RCC 7860 (cell line): Measurements from ENCODE around the gene KRT78.
"Not testable (repeated sequence)": the region's sequence is repeated elsewhere in the genome, so short reads cannot be mapped to it uniquely, and the experiment has no call there.

ENCODE experiments used
- DNase-seq: peaks from one replicate; pipeline ENCODE4 v3.0.0-alpha.2; 2015; ENCODE audit warnings: low spot score
- FAIRE-seq: peaks from 2 replicates; lab custom pipeline; 2012; peaks lifted over from hg19 to GRCh38; lab: Jason Lieb, UNC

The KRT78 gene

DNA sequence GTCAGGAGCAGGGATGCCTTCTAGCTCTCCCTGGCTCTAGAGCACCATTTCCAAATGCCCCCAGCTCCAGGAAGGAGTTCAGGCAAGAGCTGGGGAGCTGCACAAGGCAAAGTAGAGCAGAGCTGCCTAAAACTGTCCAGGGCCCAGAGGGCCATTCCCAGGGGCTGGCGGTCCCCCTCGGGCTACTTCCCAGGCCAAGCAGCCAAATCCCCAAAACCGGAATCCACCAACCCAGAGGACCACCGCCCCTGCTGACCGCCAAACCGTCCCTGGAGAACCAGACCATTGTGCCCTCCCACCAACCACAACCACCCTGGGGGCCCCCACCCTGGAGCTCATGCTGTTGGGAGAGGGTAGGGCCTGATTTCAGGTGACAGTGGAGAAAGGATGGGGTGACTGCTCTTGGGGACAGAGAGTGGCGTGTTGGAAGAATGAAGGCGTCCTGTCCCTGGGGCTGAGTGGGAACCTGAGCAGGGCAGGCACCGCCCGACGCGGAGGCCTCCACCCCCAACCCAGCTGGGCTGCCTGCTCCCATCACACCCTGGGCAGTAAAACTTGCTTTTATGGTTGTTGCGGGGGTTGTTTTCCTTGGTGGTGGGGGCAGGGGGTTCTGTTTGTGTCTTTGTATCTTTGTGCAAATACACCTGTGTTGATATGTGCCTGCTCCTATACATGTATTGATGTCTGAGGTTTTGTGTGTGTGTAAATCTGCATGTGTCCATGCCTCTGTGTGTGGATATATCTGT, 24.0 kb upstream of the KRT78 start:
- FAIRE-seq (no peak), DNase-seq (no peak)

DNA sequence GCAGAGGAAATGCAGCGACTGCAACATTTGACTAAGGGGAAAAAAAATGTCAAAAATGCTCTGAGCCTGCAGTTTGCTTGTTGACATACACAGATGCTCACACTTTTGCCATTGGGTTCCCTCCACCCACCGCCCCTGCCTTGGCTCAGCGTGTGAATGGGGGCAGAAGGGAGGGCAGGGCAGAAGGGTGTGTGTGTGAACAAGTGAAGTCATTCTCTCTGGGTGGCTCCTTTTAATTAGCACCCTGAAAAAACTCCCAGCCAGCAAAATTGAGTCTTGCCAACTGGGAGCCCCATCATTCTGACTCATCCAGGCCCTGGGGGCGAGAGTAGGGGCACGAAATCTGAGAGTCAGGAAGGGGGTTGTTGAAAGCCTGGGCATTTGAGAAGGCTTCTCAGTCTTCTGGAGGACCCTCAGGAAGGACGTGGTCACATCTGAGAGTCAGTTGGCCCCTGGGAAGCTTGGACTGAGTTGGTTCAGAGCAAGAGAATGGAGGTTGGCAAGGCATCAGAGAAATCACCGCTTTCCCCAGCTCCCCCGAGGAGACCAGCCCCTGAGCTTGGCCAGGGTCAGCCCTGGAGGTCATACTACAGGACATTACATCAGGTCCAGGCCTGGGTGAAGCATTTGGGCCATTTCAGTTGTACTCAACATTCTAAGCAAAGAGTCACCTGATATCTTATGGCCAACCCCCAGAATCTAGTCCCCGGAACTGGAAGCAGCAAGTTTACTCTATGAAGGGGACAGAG, 22.7 kb upstream of the KRT78 start:
- no peak for FAIRE-seq
- peak; percentile 42 for DNase-seq

DNA sequence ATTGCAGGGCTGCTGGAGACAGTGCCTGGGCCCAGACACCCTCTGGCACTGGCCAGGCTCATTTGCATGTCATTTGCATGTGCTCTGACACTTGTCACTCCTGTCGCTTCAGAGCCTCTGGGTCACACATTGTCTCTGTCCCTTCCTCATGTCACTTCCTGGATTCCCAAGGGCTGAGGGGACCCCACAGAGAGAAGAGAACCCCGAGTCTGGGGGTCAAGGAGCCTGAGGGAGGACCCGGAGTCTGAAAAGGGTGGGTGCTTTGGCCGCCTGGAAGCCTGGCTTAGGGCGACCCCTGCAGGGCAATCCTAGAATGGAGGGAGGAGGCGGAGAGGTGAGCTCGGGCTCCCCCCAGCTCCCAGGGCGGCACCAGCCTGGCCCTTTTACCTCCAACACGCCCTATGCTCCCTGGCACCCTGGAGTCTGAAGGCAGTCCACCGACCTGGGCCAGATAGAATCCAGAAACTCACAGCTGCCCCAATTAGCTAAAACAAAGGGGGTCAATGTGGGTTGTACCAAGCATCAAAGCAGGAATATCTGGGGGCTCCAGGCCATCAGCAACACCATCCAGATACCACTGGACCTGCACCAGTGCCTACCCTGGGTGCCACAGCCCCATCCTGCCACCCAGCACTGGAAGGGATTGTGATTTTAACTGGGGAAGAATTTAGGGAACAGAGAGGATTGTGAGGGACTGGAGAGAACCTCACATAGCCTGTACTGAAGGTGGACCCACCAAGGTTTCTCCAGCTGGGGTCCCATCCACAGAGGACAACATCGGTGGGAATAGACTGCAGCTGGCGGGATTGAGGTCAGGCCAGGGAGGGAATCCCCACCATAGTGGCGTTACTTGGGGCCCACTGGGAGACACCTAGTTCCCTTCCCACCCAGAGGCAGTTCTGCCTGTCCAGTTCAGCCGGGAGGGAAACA, 21.8 kb upstream of the KRT78 start:
- FAIRE-seq (no peak), DNase-seq (peak; percentile 21)

DNA sequence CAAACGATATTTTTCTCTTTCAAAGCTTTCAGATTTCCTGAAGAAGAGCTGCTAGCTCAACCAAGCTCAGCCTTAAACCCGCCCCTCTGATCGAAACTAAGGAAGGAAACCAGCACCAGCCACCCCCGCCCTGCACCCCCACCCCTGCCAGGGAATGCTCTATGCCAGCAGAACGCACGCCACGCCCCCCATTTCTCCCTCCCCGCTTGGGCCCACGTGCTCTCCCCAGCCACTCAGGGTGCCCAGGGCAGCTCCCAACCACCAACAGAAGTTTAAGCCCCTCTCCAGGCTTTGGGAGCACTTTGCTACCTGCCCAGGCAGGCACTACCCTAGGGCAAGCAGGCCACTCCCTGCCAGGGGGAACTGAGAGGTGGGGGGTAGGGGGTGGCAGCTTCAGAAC, 18.8 kb upstream of the KRT78 start:
- no peak for DNase-seq

DNA sequence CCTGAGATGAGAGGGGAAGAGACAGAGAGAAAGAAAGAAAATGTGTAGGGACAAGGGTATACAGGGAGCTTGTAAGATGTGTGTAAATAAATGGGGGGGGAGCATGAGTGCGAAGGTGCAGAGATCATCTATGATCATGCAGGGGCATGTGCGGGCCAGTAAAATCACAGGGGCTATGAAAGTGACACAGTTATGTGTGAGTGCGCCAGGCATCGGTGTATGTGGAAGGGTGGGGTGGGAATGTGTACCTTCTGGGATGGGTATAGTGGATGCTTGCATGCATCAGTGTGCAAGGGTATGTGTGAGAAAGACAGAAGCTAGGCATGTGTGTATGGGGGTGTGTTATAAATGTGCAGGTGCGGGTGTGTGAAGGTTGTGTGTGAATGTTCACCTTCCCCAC, 18.4 kb upstream of the KRT78 start:
- DNase-seq (no peak), FAIRE-seq (no peak)

More for the DNA sequence above, 18.8 kb upstream of the KRT78 start:
- FAIRE-seq, result no peak

DNA sequence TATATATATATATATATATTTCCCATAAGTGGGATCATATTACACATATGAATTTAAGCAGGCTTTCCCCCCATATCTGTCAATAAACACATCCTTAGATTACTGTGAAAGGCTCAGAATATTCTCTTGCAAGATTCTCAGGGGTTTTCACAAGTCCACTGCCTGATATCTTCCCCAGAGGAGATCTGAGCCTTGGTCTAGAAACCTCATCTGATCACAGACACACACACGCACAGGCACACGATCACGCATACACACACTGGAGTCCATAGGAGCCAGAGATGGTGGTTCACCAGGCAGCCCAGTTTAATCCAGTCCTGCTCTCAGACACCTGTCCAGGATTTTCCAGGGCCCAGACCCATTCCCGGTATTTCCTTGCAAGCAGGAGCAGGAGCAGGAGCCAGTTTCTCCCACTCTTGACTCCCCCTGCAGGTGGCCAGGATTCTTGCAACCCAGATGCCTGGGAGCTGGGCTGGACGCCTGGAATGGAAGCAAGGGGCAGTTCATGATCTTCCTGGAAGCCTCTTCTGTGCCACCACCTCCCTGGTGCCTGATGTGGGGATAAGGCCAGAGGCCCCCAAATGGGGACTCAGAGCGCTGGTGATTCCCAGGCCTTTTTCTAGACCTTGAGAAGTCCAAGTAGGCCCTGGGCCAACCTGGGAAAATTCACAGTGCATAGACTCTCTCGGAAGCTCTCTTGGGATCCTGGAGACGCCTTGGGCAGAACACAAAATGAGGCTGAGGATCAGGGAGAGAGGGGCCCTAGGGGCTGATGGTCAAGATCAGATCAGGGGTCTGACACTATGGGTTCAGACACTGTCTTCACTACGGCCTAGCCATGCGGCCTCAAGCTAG, 16.5 kb upstream of the KRT78 start:
- FAIRE-seq, result no peak

DNA sequence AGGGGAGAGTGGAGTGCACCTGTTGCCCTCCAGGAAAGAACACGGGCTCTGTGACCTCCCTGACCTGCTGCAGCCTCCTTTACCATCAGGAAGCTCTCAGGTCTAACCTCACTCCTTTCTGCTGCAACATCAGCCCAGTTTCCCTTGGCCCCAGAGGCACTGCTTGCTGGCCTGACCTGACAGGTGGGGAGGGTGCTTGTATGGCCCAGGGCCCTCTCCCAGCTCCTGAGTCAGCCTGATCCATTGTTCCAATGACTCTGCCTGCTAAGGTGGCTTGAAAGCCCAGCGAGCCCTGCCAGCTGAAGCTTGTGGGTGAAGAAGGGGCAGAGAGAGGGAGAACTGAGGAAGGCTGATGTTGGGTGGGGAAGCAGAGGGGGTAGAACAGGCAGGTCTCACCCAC, 13.2 kb upstream of the KRT78 start:
- FAIRE-seq (no peak), DNase-seq (no peak)

More for the DNA sequence above, 16.5 kb upstream of the KRT78 start:
- peak; percentile 58 for DNase-seq

DNA sequence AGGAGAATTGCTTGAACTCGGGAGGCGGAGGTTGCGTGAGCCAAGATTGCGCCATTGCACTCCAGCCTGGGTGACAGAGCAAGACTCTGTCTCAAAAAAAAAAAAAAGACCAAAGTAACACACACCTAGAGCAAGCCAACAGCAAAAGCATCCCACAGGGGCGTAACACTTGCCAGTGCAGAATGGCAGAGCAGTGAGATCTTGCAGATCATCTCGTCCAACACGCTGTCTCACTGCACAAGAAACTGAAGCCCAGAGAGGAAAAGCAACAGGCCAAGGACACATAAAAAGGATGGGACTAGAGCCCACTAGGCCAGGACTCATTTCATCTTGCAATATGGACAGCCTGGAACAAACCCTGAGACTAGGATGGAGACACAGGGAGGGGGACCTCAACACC, 12.7 kb upstream of the KRT78 start:
- no peak for FAIRE-seq

DNA sequence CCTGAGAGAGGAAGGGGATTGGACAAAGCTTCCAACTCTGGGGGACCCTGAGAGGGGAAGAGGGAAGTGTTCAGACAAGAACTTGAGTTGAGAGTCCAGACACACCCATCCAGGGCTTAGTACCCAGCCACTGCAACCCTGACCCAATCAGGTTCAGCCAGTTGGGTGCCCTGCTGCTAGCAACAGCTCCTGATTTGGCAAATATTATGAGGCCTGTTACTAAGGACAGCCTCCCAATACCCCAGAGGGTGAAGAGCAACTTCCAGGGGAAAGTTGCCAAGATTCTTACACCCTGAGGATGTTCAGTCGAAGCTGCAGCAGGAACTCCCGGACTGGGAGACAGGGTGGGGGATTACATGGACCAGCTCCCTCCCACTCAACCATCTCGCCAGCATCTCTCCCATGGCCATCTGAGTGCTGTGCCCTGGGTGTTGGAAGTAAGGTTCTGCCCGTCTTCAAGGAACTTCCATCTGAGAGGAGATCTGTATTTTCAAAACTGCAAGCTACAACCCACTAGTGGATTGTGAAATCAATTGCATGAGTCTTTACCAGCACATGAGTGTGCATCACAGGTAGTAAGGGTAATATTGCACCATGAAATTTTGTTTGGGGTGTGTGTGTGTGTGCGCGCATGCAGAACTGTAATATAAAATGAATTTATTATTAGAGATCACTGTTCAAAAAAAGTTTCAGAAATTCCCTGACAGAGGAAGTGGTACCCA, 11.5 kb upstream of the KRT78 start:
- DNase-seq, result no peak
- FAIRE-seq, result no peak

More for the DNA sequence above, 12.7 kb upstream of the KRT78 start:
- no peak for DNase-seq

DNA sequence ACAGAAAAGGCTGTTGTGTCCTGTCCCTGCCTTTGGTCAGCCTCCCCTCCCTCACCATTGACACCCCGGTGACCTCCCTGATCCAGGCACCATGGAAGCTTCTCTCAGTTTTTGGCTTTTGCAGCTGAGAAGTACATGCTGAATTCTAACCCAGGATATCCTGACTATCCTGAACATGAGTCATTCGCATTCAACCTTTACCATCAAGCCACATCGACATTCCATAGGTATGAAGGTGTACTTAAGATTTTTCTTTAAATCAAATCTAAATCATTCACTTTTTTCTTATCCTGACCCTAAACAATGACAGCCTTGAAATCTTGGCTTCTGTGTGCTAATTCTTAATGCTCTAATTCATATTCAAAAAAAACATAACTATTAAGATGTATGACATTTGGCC, 8.7 kb upstream of the KRT78 start:
- DNase-seq, result peak; percentile 45
- peak; percentile 52 for FAIRE-seq

DNA sequence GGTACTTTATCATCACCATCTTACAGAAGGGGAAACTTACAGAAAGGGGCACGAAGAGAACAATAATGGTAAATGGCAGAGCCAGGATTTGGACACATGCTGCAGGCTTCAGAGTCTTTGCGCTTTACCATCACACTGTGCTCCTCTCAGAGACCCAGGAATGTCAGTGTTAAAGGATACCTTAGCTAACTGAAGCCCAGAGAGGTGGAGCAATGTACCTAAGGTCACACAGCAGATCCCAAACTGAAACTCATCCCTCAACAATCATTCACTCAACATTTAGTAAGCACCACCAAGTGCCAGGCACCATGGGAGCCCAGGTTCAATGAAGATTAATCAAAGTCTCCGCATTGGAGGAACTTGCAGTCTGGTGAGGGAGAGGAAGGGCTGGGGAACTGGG, 8.0 kb upstream of the KRT78 start:
- DNase-seq (no peak), FAIRE-seq (no peak)

DNA sequence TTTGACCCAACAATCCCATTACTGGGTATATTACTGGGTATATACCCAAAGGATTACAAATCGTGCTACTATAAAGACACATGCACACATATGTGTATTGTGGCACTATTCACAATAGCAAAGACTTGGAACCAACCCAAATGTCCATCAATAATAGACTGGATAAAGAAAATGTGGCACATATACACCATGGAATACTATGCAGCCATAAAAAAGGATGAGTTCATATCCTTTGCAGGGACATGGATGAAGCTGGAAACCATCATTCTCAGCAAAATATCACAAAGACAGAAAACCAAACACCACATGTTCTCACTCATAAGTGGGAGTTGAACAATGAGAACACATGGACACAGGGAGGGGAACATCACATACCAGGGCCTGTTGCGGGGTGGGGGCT, 7.3 kb upstream of the KRT78 start:
- not testable (repeated sequence) for DNase-seq

DNA sequence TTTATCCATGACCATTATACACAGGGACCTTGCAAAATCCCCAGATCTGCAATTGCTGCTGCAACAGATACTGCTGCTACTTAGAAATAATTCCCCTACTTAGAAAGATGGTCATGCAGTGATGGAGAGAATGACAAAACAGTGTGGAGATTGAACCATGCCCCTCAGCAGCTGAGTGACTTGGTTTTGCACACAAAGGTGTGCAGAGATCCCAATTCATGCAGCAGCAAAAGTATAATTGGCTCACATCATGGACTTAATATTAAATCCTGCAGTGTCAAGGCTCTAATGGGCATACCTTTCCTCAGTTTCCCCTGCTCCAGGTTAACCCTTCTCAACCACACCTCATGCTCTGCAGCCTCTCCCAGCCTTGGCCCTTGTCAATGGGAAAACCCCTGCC, 3.0 kb upstream of the KRT78 start:
- no peak for FAIRE-seq

More for the DNA sequence above, 7.3 kb upstream of the KRT78 start:
- FAIRE-seq, result not testable (repeated sequence)

DNA sequence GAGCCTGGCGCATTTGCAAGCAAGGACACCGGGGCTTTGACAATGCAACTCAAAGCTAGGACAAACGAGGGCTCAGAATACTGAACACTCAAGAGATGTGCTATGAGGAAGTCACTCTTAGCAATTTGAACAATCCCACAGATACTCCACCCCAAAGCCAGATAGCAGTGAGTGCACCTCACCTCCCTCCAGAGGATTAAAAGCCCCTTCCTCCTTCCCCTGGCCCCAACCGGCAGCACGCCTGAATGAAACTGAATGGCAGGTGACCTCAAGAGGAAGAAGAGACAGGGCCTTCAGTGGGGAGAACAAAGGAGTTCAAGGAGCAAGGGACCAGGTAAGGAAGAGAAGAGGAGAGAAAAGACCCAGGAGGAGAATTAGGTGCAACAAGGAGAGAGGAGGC, 1.9 kb upstream of the KRT78 start:
- DNase-seq (no peak), FAIRE-seq (no peak)

More for the DNA sequence above, 3.0 kb upstream of the KRT78 start:
- DNase-seq, result no peak

DNA sequence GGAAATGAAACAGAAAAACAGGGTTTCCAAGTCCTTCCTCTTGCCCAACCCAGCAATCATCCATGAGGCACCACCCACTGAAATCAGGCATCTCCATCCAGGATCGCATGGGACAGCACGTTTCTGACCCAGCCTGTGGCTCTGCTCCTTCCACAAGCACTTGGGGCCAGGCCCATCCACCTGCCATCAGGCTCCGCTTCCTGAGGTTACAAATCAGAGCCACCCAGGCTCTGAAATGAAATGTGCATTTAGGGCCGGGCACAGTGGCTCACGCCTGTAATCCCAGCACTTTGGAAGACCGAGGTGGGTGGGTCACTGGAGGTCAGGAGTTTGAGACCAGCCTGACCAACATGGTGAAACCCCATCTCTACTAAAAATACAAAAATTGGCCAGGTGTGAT, 717 bp upstream of the KRT78 start:
- no peak for DNase-seq
- FAIRE-seq, result no peak

DNA sequence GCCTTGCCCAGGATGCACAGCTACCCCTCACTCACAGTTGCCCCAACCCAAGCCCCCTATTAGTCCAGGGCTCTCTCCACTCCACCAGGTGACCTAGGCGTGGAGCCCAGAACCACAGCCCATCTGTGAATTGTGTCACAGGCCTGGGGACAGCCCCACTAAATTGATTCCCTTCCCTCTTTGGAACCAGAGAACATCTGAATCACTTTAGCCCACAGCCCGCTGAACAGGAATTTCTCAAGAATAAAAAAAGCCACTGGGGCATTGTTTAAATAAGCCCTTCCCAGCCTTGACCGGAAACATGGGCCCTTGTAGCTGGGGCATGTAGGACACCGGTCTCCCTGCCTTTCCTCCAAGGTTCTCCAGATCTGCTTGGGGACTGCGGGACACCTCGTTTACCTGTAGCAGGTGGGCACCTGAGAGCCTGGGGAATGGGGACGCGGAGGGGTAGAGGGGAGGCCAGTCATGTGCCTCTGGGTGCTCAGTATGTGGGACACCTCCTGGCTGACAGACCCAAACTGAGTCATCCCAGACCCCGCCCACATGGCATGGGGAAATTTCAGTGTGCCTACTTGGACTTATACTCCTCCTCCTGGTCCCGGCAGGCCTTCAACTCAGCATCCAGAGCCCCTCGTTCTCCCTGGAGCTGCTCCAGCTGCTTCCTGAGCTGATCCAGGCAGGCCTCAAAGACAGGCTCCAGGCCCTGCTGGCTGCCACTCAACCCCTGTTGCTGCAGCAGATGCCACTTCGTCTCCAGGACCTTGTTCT, 1.3 kb downstream of the KRT78 start:
- FAIRE-seq (peak; percentile 66), DNase-seq (peak; percentile 79)

DNA sequence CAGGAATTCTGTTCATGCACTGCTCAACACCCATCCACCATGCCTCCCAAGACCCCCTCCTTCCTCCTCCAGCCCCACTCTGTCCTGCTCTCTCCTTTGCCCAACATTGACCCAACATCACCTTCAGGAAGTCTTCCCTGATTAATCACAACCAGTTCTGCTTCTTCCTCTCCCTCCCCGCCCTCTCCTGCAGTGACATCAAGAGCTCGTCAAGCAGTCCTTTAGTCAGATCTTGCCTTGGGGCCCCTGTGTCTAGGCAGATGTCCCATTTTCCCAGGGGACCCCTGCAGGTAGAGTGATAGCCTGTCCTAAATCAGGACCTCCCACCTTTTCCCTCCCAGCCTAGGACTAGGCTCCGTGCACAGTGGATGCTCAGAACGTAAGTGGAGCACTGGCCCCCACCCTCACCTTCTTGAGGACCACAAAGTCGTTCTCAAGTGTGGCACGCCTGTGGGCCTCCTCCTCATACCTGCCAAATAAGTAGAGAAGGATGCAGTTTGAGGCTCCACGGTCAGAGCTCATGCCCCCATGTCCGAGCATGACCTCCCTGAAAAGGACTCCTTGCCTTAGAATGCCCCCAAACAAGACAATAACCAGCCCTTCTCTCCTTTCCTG, 2.3 kb downstream of the KRT78 start:
- no peak for FAIRE-seq
- DNase-seq, result no peak

DNA sequence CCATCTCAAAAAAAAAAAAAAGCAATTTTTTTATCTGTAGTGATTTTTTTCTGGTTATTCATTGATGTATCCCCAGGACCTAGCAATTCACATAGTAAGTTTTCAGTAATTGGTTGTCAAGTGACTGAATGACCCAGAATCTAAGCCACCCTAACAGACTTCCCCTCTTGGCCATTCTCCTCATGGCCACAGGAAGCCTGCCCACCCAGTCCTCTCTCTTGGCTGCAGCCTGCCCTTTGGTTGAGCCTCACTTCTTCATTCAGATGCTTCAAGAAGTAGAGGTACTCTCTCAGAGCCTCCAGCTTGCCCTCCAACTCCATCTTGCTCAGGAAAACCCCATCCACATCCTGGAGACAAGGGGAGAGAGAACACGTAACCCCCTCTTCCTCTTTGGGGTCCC, 2.8 kb downstream of the KRT78 start:
- no peak for FAIRE-seq

More for the DNA sequence above, 2.8 kb downstream of the KRT78 start:
- no peak for DNase-seq
